Measurements from ENCODE around the gene MBOAT1. TPM values are rescaled to one million over a fixed set of nuclear protein-coding genes. Genes with fewer than 3 reads are reported as not detected.

The MBOAT1 gene
- total RNA-seq, 3 donors from 2014 or later (not counting 1 experiment from before 2014, with no cell fraction given), result 3.6 to 7.5 (median 5.2) TPM

DNA sequence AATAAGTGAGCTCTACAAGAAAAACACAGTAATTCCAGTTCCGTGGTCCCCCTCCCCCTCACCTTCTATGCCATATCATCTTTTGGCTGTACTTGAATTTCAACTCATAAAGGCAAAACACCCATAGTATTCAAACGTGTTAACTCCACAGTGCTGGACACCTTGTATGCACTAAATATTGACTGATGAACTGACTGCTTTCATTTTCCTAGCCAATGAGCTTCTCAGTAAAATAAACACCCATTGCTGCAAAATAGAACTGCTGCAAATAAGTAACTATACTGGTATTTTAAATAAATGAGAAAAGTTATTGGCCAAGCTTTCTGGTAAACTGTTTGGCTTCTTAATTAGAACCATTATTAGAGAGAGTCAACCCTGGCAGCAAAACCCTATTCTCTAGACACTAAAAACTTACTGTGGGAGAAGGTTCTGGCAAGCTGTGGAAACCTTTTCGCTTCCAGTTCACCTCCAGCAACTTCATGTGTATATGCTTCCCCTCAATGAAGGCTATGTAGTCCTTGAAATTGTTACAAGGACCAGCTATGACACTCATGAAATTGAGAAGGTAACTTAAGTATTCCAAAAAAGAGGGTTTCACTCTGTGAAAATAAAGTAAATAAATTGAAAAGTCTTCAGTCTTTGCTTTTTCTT lies 86.0 kb downstream of the MBOAT1 start:
- Mint-ChIP-seq H3K4me1 (peaks cover 0 to 7% of the 10 kb centered on the region in 2 donors), H3K27ac (no peak overlapping the region), H3K36me3 (no peaks in the 10 kb centered on the region), H3K9me3 (no peaks in the 10 kb centered on the region), H3K4me3 (no peak overlapping the region), H3K27me3 (ENCODE audit: low read depth in 2 of 2) (peaks cover 0 to 3% of the 10 kb centered on the region in 2 donors)
- WGBS (ENCODE audit: insufficient coverage), result 88% methylated on average over 2 of the region's 3 CpGs
- ATAC-seq (no peak), DNase-seq (no peak)
- TF ChIP-seq, protein P1, sequence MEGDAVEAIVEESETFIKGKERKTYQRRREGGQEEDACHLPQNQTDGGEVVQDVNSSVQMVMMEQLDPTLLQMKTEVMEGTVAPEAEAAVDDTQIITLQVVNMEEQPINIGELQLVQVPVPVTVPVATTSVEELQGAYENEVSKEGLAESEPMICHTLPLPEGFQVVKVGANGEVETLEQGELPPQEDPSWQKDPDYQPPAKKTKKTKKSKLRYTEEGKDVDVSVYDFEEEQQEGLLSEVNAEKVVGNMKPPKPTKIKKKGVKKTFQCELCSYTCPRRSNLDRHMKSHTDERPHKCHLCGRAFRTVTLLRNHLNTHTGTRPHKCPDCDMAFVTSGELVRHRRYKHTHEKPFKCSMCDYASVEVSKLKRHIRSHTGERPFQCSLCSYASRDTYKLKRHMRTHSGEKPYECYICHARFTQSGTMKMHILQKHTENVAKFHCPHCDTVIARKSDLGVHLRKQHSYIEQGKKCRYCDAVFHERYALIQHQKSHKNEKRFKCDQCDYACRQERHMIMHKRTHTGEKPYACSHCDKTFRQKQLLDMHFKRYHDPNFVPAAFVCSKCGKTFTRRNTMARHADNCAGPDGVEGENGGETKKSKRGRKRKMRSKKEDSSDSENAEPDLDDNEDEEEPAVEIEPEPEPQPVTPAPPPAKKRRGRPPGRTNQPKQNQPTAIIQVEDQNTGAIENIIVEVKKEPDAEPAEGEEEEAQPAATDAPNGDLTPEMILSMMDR (IDR thresholded peaks at IDR 0.05), result no peak
- no peaks in the 10 kb centered on the region for H3K4me1 ChIP-seq (ENCODE audit: control insufficient read depth, insufficient read depth, low read length)
- intact Hi-C loops (cut with micrococcal nuclease), result loop anchor here (2.0 kb wide), 3 partner anchors 33 to 1801 kb away; no protein-coding TSS in a partner anchor
- H3K4me3 ChIP-seq (ENCODE audit: low read length), result no peak overlapping the region
- peaks cover 2% of the 10 kb centered on the region for H3K36me3 ChIP-seq (ENCODE audit: control insufficient read depth, insufficient read depth, low read length)
- H3K9me3 ChIP-seq (ENCODE audit: control insufficient read depth, insufficient read depth, low read length), result no peaks in the 10 kb centered on the region
- no peaks in the 10 kb centered on the region for H3K27me3 ChIP-seq (ENCODE audit: control insufficient read depth, insufficient read depth, low read length)
- H3K27ac ChIP-seq (ENCODE audit: low read length), result no peak overlapping the region

DNA sequence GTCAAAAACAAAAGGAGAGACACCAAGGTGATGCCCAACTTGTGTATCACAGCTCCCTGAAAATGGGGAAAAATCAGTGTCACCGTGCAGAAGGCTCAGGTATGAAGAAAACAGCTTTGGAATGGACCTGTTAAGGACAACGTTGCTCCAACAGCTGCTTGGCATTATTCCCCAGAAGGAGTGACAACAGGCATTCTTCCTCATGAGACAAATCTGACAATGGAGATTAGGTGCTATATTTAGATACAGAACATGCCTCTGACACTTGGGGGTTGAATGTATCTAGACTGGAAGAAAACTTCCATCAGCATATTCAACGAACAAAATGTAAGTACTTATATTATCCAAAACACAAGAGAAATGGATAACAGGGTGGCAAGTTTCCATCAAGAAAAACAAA lies 87.7 kb downstream of the MBOAT1 start:
- no peaks in the 10 kb centered on the region for H3K4me1 ChIP-seq (ENCODE audit: control insufficient read depth, insufficient read depth, low read length)
- H3K27me3 Mint-ChIP-seq (ENCODE audit: low read depth in 2 of 2), result peaks cover 0 to 3% of the 10 kb centered on the region in 2 donors
- no peaks in the 10 kb centered on the region for H3K36me3 Mint-ChIP-seq
- no peaks in the 10 kb centered on the region for H3K27me3 ChIP-seq (ENCODE audit: control insufficient read depth, insufficient read depth, low read length)
- H3K27ac ChIP-seq (ENCODE audit: low read length), result no peak overlapping the region
- DNase-seq (no peak), ATAC-seq (no peak)
- H3K4me3 ChIP-seq (ENCODE audit: low read length), result no peak overlapping the region
- H3K27ac Mint-ChIP-seq, result no peak overlapping the region
- H3K36me3 ChIP-seq (ENCODE audit: control insufficient read depth, insufficient read depth, low read length), result peaks cover 2% of the 10 kb centered on the region
- intact Hi-C loops (cut with micrococcal nuclease), result no loop called here
- H3K4me1 Mint-ChIP-seq, result peaks cover 0 to 7% of the 10 kb centered on the region in 2 donors
- 62% methylated on average over 2 of the region's 3 CpGs for WGBS (ENCODE audit: insufficient coverage)
- H3K4me3 Mint-ChIP-seq, result no peak overlapping the region
- TF ChIP-seq, protein P1 (IDR thresholded peaks at IDR 0.05), result no peak
- H3K9me3 ChIP-seq (ENCODE audit: control insufficient read depth, insufficient read depth, low read length), result no peaks in the 10 kb centered on the region
- H3K9me3 Mint-ChIP-seq, result no peaks in the 10 kb centered on the region

DNA sequence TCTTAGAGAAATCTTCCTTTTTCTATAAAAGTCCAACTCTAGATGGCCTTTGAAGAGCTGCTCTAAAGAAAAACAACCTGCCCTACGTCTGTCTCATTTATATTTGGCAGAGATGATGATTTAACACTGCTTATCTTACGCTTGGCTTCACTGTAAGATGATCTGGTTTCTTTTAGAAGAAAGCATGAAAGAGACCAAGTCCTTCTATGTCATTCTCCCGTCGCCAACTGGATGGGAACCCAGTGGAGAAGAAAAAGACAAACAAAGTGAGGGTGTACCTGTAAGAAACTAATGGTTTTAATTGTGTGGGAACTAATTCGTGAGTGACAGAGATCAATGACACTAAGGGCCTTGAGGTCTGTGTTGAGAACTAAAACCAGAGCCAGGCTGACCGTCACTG lies 92.8 kb downstream of the MBOAT1 start:
- Mint-ChIP-seq H3K4me3 (no peak overlapping the region), H3K9me3 (no peaks in the 10 kb centered on the region), H3K27ac (no peak overlapping the region), H3K36me3 (no peaks in the 10 kb centered on the region), H3K27me3 (ENCODE audit: low read depth in 2 of 2) (no peaks in the 10 kb centered on the region), H3K4me1 (no peaks in the 10 kb centered on the region)
- H3K27ac ChIP-seq (ENCODE audit: low read length), result no peak overlapping the region
- no peaks in the 10 kb centered on the region for H3K27me3 ChIP-seq (ENCODE audit: control insufficient read depth, insufficient read depth, low read length)
- no peak overlapping the region for H3K4me3 ChIP-seq (ENCODE audit: low read length)
- no peaks in the 10 kb centered on the region for H3K9me3 ChIP-seq (ENCODE audit: control insufficient read depth, insufficient read depth, low read length)
- TF ChIP-seq, protein P1 (IDR thresholded peaks at IDR 0.05), result no peak
- no peaks in the 10 kb centered on the region for H3K4me1 ChIP-seq (ENCODE audit: control insufficient read depth, insufficient read depth, low read length)
- intact Hi-C loops (cut with micrococcal nuclease), result no loop called here
- peaks cover 2% of the 10 kb centered on the region for H3K36me3 ChIP-seq (ENCODE audit: control insufficient read depth, insufficient read depth, low read length)
- ATAC-seq, result no peak
- WGBS (ENCODE audit: insufficient coverage), result 87% methylated on average over 5 of the region's 6 CpGs
- DNase-seq, result no peak

DNA sequence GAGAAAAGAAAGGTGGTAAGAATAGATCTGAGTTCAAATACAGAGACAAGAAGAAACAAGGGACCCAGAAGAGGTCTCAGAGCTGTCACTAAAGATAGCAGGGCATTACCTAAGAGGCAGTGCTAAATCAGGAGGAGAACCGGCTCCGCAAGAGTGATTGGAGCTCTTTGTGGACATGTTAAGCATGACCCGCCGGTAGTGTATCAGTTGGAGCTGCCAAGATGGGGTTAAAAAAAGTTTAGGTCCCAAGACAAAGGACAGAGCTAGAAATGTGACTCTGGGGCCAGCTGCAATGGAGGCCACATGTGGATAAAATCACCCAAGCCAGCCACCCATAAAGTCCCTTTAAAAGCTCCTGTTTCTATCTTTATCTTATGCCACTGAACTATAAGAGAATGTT lies 93.4 kb downstream of the MBOAT1 start:
- H3K27me3 Mint-ChIP-seq (ENCODE audit: low read depth in 2 of 2), result no peaks in the 10 kb centered on the region
- H3K27ac Mint-ChIP-seq, result no peak overlapping the region
- TF ChIP-seq, protein P1 (IDR thresholded peaks at IDR 0.05), result no peak

More for the DNA sequence above, 93.4 kb downstream of the MBOAT1 start:
- no peak for ATAC-seq
- Histone ChIP-seq H3K27ac (ENCODE audit: low read length) (no peak overlapping the region), H3K36me3 (ENCODE audit: control insufficient read depth, insufficient read depth, low read length) (peaks cover 5% of the 10 kb centered on the region), H3K4me3 (ENCODE audit: low read length) (no peak overlapping the region), H3K4me1 (ENCODE audit: control insufficient read depth, insufficient read depth, low read length) (no peaks in the 10 kb centered on the region), H3K9me3 (ENCODE audit: control insufficient read depth, insufficient read depth, low read length) (no peaks in the 10 kb centered on the region), H3K27me3 (ENCODE audit: control insufficient read depth, insufficient read depth, low read length) (no peaks in the 10 kb centered on the region)
- H3K9me3 Mint-ChIP-seq, result no peaks in the 10 kb centered on the region
- H3K4me3 Mint-ChIP-seq, result no peak overlapping the region
- no peaks in the 10 kb centered on the region for H3K36me3 Mint-ChIP-seq
- intact Hi-C loops (cut with micrococcal nuclease), result no loop called here
- WGBS (ENCODE audit: insufficient coverage), result 95% methylated on average over 4 of the region's 4 CpGs
- DNase-seq, result no peak
- H3K4me1 Mint-ChIP-seq, result no peaks in the 10 kb centered on the region

All from natural killer cell (primary cell).